NCI-H524 (cell line): ENCODE results near the gene POLR3GL.
A peak's percentile ranks its signal among the peaks of the same experiment; 100 is the strongest.

Source experiments
- DNase-seq, 2 experiments: peaks; one replicate each; lab custom pipeline; 2025; lab: John Stamatoyannopoulos, UW

Gene POLR3GL

DNA sequence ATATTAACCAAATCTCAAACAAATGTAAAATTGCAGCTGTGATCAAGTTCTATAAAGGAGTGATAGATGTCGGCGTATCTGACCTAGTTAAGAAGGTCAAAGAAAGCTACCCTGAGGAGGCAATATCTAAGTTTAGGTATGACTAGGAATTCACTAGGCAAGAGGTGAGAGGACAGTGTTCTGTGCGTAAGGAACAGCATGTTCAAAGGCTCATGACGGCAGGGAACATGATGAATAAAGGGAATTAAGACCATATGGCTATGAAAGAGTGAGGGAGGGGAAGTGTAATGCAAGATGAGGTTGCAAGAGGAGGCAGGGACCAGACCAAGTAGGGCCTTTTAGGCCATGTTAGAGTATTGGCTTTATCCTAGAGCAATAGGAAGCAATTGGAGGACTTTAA lies 15.3 kb upstream of the POLR3GL start:
- no peak for DNase-seq

DNA sequence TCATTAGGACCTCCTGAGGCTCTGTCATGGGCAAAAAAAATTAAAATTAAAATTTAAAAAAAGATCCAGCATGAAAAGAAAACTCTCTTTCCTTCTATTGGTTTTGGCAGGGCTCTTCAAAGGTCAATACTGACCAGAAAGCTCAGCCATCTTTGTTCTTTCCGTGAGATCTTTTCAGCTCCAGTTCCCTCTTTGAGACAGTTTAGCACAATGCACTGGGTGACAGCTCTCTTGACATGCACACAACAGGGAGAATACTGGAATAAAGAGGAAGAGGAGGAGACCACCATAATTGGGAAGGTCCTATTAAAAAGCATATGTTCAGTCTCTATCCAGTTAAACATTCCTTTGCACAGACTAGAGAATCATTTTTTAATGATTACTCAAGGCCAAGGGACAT lies 13.0 kb upstream of the POLR3GL start:
- DNase-seq = no peak

- DNase-seq = no peak
Observed at GRCh38 chr1:145952903-145953302, 11.6 kb upstream of the POLR3GL start.

DNA sequence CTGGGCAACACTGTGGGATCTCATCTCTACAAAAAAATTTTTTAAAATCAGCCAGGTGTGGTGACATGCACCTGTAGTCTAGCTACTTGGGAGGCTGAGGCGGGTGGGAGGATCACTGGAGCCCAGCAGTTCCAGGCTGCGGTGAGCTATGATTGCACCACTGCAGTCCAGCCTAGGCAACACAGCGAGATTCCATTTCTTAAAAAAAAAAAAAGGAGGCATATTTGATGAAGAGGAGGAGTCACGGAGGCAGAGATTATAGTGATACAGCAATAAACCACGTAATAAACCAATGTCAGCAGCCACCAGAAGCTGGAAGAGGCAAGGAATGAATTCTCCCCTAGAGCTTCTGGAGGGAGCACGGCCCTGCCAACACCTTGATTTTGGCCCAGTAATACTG lies 10.6 kb upstream of the POLR3GL start:
- no peak for DNase-seq

GRCh38 chr1:145955436-145955835 lies 9.1 kb upstream of the POLR3GL start:
- DNase-seq = no peak

DNA sequence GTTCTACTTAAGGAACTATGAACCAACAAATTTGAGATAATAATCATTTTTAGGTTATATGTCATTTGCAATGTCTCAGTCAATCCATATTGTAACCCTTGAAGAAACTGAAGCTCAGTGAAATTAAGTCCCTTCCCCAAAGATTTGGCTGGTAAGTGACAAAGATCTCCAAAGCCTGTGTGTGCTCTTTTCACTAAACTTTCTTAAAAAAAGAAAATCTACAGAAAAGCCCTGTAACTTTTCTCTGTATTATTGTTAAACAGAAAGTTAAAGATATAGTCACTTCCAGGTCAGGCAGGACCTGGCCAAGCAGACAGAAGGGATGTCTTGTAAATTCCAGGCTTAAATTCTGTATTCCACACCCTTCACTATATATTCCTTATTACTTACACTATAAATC lies 8.1 kb upstream of the POLR3GL start:
- no peak for DNase-seq

- no peak for DNase-seq
Observed at GRCh38 chr1:145956781-145957442, 7.6 kb upstream of the POLR3GL start.

- peak; percentile 92 to 98 for DNase-seq
Observed at GRCh38 chr1:145957443-145958319, 6.8 kb upstream of the POLR3GL start, which contains the start of gene LIX1L. Gene LIX1L, minus strand, starts transcription at chr1:145958017. Its CDS starts 90 bp downstream, at chr1:145957927.

DNA sequence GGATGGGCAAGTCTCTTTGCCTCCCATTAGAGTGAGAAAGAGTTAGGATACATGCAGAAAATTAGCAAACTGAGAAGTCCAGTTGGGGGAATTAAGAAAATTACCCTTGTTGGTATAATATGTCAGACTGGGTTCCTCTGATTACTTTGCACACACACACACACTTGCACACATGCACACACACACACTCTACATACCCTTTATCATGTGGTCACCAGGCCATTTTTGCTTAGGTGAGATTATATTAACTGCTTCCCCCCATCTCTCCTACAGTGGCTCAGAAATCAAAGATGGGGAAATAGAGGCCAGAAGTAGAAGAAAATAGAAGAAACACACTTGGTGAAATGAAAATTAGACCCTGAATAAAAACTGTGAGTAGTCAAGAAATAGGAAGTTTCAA lies 5.8 kb upstream of the POLR3GL start:
- no peak for DNase-seq

DNA sequence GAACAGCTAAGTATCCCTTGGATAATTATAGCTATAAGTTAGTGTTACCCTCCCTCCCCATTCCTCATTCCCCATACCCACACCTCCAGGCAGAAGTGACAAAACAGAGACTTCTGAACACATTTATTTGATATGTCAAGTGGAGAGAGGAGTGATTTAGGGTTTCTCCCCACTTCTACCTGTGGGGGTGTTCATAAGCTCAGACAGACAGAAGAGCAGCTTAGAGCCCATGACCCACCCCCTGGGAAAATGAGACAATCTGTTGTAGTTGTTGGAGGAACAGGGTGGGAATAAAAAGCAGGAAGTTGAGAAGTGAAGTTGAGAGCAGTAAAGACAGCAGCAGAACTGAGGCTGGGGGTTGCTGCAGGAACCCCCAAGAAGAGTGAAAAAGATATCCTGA lies 5.2 kb upstream of the POLR3GL start:
- no peak for DNase-seq

GRCh38 chr1:145959957-145960467 lies 4.5 kb upstream of the POLR3GL start:
- DNase-seq = peak; percentile 17 to 32

DNA sequence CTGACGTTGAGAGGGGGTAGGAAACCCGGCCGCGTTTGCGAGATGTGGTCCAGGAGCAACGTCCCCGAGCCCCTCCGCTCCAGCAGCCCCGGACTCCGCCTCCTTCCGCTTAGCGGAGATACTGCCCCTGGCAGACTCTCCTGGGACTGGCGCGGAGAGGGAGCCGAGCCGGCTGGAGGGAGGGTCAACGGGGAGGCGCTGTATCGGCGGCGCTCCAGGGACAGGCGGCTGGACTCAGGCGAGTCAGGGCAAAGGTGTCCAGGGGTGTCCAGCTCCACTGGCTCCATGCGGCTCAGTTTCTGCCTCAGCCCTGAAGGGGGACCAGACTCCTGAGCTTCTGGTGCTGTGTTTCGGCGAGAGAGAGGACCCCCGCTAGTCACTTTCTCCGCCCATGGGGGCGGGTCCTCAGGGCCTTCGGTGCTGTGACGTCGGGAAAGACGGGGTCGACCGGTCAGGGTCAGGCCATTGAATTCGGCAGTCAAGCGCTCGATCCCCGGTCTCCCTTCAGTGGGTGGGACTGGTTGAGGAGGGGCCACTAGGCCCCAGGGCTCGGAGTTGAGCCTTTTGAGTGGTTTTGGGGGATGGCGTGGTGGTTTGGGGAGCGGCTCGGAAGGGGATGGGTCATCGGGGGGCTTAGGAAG lies 3.9 kb upstream of the POLR3GL start:
- DNase-seq = peak; percentile 13 to 75

DNA sequence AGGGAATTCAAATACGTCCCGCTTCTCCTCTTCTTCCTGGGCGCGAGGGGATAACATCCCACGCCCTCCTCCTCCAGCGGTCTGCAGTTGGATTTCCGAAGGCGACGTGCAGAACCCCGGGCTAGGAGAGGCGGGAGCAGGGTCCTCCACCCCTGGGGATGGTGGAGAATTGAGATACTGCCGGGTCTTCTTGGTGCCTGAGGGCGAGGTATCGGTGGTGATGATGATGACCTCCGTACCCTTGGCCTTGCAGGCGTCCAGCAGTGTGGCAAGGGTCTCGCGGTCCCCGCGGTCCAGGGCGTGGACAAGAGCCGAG lies 3.4 kb upstream of the POLR3GL start:
- DNase-seq = no peak

DNA sequence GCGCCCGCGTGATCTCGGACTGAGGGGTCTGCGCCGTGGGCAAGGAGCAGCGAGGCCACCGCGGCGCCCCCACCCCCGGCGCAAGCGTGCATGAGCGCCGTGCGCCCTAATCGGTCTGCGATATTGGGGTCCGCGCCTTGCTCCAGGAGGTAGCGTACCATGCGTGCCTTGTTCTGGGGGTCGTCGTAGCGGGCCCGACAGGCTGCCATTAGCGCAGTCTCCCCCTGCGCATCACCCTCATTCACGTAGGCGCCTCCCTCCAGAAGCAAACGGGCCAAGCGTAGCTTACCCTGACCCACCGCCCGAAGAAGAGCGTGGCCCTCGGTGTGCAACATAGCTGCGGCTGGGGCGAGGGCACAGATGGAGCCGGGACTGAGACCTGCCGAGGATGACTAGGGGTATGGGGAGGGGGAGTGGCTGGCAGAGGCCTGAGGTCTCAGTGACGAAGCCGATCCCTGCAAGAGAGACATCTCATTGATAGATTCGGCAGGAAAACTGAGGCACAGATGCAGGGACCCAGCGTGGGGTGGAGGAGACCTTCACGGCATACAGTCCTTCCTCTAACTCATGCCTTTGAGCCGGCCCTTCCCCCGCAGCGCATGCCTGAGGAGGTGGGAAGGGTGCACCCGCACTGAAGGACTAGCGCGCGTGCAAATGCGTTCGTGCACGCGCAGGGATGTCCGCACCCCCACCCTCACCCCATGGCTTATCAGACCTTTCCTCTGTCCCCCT lies 2.9 kb upstream of the POLR3GL start:
- DNase-seq = peak; percentile 25 to 31

GRCh38 chr1:145962157-145963102 lies 2.1 kb upstream of the POLR3GL start:
- peak; percentile 38 to 53 for DNase-seq

GRCh38 chr1:145963265-145964019 lies 1.0 kb upstream of the POLR3GL start:
- peak; percentile 23 to 36 for DNase-seq

DNA sequence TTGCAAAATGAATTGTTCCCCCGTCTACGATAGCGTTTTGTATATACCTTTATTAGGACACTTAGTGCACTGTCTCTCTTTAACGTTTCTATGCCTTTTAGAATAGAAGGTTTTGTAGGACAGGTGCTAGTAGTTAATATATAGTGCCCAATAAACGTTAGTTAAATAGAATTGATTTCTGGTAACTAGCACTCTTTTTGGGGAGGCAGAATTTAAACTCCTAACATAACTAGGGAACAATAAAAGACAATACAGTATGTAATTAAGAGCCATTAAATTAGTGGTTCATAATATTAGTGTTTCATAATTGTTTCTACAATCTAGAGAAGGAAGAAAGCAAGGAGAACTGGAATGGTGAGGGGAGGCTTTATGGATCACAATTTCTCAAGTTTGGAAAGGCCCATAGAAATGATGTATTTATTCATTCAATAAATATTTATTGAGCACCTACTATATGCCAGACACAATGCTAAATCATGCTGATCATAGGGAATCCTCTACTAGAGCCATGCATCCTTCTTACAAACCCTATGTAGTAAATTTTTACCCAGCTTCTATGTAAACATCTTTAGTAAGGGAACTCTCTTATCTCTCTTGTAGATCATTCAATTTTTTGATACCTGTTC lies 742 bp downstream of the POLR3GL start:
- no peak for DNase-seq

GRCh38 chr1:145967288-145967687 lies 2.8 kb downstream of the POLR3GL start:
- no peak for DNase-seq

DNA sequence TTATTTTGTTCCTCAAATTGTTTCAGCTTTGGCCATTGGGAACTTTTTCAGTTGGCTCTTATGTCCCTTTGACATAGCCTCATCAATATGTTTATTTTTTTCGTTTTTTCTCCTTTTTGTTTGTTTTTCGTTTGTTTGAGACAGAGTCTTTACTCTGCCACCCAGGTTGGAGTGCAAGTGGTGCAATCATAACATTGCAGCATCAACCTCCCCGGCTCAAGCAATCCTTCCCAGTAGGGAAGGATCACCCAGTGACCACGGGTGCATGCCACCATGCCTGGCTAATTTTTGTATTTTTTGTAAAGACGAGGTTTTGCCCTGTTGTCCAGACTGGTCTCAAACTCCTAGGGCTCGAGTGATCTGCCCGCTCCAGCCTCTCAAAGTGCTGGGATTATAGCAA lies 8.1 kb downstream of the POLR3GL start:
- DNase-seq = no peak

DNA sequence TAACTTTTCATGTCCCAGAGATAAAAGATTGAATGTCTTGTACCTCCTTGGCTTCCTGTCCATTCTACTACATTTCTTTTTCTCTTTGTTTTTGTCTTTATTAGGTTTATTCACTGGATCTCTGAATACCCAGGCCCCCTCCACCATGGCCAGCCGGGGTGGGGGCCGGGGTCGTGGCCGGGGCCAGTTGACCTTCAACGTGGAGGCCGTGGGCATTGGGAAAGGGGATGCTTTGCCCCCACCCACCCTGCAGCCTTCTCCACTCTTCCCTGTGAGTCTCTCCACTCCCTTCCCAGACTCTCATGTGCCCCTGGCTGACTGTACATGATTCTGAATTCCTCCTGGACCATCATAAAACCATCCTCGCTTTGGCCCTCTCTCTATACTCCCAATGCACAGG lies 10.2 kb downstream of the POLR3GL start:
- no peak for DNase-seq
